ENCODE measurements around the gene CDK11A.
A peak's percentile ranks its signal among the peaks of the same experiment; 100 is the strongest.
"Not testable (repeated sequence)": the region's sequence is repeated elsewhere in the genome, so short reads cannot be mapped to it uniquely, and the experiment has no call there.

CDK11A gene

DNA sequence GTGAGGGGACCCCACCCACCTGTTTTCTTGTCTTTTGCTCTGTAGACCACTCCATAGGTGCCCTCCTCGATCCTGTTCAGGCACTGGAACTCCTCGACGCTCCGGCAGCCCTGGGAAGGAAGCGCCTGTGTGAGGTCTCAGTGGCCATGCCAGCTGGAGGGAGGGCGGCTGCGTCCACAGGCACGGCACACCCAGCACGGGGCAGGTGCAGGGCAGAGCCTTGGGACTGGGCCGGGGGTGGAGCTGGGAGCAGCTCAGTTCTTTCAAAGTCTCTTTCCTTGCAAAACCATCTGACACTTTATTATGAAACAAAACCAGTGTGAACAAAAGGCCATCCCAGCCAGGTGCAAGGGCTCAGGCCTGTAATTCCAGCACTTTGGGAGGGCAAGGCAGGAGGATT is 18.5 kb downstream of the CDK11A start:
- not testable (repeated sequence) for H3K4me3 ChIP-seq (ENCODE audit: control insufficient read depth, low read depth, low read length); DNase-seq (ENCODE audit: low read depth)

DNA sequence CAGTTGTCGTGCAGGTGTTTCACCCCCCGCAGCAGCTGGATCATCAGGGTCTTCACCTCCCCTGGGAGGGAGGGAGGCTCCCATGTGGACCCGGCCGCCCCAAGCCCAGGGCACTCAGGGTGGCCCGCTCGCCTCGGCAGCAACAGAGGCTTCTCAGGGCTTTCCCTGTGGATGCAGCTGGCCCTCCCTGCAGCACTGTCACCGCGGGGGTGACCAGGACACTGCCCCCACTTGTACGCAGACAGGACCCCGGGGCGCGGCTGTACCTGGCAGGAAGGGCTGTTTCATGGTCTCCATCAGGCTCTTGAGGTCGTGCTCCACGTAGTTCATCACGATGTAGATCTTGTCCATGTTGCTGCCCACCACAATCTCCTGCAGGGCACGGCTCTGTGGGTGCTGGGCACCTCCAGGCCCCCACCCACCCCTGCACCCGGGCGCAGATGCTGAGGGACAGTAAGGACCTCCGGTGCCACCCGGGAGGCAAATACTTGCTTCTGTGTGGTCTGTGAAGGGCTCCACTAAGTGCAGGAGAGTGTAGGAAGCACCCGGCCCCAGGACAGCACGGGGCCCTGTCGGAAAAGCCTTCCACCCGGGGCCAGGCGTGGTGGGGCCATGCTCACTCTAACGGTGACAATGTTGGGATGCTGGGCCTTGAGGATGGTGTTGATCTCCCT is 19.7 kb downstream of the CDK11A start:
- H3K4me3 ChIP-seq (ENCODE audit: control insufficient read depth, low read depth, low read length); DNase-seq (ENCODE audit: low read depth): not testable (repeated sequence)

DNA sequence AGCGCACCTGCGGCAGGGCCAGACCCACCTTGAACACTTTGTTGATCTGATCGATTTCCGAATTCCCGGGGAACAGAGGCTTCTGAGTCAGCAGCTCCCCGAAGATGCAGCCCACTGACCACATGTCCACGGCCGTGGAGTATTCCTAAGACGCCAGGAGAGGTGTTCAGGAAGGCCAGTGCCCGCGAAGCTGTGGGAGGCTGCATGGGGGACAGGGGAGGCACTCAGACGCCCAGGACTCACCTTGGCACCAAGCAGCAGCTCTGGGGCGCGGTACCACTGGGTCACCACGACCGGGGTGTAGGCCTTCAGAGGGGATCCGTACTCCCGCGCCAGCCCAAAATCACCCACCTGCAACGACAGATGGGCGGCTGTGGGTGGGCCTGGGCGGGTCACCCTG is 20.4 kb downstream of the CDK11A start:
- no peak for DNase-seq (ENCODE audit: low read depth)
- TF ChIP-seq, protein P1, sequence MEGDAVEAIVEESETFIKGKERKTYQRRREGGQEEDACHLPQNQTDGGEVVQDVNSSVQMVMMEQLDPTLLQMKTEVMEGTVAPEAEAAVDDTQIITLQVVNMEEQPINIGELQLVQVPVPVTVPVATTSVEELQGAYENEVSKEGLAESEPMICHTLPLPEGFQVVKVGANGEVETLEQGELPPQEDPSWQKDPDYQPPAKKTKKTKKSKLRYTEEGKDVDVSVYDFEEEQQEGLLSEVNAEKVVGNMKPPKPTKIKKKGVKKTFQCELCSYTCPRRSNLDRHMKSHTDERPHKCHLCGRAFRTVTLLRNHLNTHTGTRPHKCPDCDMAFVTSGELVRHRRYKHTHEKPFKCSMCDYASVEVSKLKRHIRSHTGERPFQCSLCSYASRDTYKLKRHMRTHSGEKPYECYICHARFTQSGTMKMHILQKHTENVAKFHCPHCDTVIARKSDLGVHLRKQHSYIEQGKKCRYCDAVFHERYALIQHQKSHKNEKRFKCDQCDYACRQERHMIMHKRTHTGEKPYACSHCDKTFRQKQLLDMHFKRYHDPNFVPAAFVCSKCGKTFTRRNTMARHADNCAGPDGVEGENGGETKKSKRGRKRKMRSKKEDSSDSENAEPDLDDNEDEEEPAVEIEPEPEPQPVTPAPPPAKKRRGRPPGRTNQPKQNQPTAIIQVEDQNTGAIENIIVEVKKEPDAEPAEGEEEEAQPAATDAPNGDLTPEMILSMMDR (IDR thresholded peaks at IDR 0.05; ENCODE audit: control insufficient read depth, insufficient read depth, low read depth, low read length, missing control alignments): no peak
- no peak overlapping the region for H3K4me3 ChIP-seq (ENCODE audit: control insufficient read depth, low read depth, low read length)

DNA sequence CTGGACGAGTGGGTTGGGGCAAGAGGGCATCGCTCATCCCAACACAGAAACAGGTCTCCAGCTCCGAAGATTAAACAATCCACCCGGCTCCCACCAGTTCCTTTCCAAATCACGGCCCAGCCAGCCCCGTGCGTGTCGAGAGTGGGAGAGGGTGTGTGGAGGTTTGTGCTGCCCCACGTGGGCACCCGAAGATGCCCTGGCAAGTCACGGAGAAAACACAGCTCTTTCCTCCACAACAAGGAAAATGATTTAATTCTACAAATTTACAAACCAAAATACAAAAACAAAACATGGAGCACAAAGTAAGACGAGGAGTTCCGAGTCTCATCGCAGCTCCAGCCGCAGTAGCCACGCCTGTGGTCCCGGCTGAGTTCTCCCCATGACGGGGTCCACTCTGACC is 21.7 kb downstream of the CDK11A start:
- not testable (repeated sequence) for DNase-seq (ENCODE audit: low read depth); H3K4me3 ChIP-seq (ENCODE audit: control insufficient read depth, low read depth, low read length)

DNA sequence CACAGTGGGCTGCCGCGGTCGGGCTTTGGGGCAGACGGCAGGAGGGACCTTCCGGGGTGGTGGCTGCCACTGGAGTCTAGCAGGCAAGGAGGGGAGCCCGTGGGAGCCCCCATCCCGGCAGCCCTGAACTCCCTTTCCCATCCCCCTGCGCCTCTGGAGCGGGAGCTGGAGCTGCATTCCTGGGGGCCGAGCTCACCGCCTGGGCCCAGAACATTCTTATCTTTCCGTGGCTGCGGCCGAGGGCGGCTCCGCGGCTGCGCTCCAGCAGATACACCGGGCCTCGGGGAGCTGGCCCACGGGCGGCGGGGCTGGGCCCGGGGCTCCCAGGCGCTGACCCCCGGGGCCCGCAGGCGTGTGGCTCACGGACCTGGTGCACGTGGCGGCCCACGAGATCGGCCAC is 23.6 kb downstream of the CDK11A start:
- H3K4me3 ChIP-seq (ENCODE audit: control insufficient read depth, low read depth, low read length); DNase-seq (ENCODE audit: low read depth): not testable (repeated sequence)

DNA sequence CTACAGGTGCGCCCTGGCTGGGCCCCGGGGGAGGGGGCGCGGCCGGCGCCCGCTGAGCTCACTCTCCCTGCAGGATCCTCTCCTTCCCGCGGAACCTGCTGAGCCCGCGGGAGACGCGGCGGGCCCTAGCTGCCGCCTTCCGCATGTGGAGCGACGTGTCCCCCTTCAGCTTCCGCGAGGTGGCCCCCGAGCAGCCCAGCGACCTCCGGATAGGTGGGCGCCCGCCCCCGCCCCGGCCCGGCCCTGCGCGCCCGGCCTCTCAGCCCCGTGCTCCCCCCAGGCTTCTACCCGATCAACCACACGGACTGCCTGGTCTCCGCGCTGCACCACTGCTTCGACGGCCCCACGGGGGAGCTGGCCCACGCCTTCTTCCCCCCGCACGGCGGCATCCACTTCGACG is 24.1 kb downstream of the CDK11A start:
- not testable (repeated sequence) for DNase-seq (ENCODE audit: low read depth); H3K4me3 ChIP-seq (ENCODE audit: control insufficient read depth, low read depth, low read length)

DNA sequence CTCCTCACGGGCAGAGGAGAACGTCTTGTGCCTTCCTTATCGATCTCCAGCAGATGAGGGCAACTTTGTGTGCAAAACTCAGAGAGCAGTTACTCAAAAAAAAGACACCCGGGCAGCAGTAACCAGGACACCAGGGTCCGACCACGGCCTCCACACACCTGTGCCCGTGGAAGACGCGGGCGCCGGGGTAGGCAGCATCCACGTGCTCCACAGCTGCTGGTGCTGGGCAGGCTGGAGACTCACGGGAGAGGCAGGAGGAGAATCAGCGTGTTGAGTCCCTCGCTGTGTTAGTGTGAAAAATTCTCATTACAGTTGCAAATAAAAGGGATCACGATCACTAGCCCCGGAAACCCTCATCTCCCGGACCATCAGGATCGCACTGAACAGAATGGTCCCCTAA is 25.1 kb downstream of the CDK11A start:
- not testable (repeated sequence) for H3K4me3 ChIP-seq (ENCODE audit: control insufficient read depth, low read depth, low read length)

DNA sequence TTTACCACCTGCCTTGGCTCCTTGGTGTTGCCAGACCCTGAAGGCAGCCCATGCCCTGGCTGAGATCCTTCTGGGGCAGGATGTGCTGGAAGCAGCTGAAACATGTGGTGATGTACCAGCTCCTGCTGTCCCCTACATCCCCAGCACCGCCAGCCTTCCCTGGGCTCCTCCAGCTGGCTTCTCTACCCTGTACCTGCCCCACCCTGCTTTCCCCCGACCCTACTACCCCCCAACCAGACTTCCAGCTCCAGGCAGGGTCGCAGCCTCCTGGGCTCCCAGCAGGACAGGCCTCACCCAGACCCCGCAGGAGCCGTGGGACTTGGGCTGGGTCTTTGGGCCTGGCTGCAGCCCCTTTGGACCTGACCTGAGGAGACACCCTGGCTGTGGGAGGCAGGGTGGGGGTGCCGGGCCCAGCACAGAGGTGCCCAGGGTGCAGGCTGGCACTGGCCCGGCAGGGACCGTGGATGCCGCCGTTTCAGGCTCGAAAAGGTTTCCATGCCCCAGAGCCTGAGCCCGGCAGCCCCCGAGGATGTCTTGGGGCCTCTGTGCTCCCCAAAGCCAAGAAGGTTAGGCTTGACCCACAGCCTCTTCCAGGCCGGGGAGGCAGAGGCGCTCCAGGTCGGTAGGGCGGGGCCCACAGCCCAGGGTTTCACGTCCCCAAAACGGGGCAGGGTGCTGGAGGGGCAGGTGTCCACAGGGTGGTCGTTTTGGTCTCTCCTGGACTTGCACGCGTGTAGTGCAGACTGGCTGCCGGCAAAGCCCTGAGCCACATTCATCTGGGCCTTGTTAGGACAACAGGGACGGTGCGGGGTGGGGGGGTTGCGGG is 26.6 kb downstream of the CDK11A start:
- not testable (repeated sequence) for H3K4me3 ChIP-seq (ENCODE audit: control insufficient read depth, low read depth, low read length); DNase-seq (ENCODE audit: low read depth)

More for the DNA sequence above, 25.1 kb downstream of the CDK11A start:
- not testable (repeated sequence) for DNase-seq (ENCODE audit: low read depth)

DNA sequence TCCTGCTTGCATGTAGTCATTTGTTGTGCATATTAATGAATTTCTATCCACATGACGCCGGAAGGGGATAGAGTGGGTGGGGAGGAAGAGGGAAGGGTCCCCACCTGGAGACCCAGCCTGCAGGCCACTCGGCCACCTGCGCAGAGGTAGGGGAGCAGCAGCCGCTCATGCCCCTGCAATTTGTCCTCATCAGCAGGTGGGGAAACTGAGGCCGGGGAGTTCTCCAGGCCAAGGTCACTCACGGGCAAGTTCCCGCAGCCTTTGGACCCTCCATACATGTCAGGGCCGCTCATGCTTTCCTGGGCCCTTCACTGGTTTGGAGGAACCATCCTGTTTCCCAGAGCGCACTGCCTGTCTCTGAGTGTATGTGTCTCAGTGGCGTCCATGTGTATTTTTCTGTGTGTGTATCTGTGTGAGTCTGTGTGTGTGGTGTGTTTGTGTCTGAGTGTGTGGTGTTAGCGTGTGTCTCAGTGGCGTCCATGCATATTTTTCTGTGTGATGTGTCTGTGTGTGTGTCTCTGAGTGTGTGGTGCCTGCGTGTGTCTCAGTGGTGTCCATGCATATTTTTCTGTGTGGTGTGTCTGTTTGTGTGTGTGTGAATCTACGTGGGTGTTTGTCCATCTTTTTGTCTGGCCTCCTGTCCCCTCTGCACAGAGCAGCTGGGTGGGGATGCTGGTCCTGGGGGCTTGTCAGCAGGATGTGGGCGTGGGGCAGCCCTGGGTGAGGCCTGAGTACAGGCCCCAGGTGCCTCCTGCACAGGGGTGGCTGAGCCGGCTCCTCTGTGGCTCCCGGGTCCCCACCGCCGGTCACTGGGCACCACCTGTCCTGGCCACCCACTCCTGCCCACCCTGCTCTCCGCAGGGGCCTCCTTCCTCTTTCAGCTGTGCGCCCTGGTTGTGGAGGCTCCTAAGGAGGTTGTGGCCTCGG is 27.5 kb downstream of the CDK11A start:
- not testable (repeated sequence) for H3K4me3 ChIP-seq (ENCODE audit: control insufficient read depth, low read depth, low read length); DNase-seq (ENCODE audit: low read depth)

DNA sequence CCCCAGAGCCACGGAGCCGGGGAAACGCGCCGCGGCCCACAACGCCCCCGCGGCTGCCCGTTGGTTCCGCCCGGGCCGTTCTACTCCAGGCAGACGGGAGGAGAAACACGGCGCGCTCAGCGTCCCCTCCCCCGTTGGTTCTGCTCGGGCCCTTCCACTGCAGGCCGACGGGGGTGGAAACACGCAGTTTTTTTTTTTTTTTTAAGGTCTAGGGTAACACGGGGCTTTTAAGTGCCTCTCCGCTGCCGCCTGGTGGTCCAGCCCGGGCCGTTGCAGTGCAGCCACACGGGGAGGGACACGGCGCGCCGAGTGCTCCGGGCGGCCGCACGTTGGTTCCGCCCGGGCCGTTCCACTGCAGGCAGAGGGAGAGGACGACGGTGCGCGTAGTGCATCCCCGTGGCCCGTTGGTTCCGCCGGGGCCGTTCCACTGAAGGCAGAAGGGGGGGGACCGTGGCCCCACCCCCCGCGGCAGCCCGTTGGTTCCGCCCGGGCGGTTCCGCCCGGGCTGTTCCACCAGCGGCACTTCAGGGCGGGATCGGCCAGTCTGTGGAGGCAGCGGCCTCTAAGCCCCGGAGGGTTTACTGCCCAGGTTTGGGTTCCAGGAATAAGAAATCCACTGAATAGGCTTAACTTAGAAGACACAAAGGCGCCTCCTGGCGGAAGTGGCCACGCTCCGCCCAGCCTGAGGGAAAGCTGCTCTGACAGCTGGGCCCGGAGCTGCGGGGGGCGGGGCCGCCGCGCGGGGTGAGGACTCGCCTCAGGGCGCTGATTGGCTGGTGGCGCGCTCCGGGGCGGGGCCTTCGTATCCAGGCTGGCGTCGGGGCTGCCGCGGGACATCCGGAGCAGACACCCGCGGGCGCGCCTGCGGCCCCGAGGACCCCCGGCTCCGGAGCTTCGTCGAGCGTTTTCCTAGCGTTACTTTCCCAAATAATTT is 31.2 kb downstream of the CDK11A start, which contains the start of gene SLC35E2B:
Gene SLC35E2B (minus strand): TSS at position 82 of the 934 bp plus-strand sequence. CDS start 16,096 bp downstream, outside the sequence.
- DNase-seq (ENCODE audit: low read depth): peak; percentile 83

DNA sequence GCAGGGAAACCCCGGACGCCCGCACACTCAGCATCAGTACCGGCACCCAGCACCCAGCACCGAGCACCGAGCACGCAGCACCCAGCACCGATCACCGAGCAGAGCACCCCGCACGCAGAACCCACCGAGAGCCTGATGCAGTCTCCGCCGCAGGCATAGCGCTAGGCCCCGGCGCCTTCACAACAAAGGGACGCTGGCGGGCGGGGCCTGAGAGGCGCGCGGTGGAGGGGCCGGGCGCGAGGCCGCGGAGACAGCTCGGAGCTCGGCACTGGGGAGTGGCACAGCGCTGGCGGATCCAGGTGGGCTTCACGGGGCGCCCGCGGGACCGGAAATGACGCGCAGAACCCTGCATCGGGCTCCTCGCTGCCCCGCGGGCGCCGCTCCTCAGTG is 31.8 kb downstream of the CDK11A start:
- peak overlapping the region; percentile 51 for H3K4me3 ChIP-seq (ENCODE audit: control insufficient read depth, low read depth, low read length)
- peak; percentile 3 for DNase-seq (ENCODE audit: low read depth)

More for the DNA sequence above, 31.2 kb downstream of the CDK11A start, which contains the start of gene SLC35E2B:
- peak within 1 kb of the TSS; percentile 51 for H3K4me3 ChIP-seq (ENCODE audit: control insufficient read depth, low read depth, low read length)

DNA sequence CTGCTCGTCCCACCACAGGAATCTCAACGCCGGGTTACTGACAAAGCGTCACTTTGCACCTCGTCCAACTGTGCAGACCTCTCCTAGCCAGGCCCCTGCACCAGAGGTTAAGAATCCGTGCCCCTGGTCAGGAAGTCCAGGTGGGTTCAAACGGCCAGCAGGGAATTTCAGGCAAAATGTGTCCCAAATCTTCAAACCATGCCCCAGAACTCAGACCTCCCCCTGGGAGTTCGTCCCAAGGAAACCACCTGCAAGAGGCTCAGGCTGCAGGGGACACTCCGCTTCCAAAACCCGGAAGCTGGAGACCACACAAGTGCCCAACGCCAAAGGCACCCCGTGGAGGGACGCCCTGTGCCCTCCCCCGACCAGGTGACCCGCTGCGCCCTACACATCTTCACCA is 32.7 kb downstream of the CDK11A start:
- H3K4me3 ChIP-seq (ENCODE audit: control insufficient read depth, low read depth, low read length): peak overlapping the region; percentile 31
- not testable (repeated sequence) for DNase-seq (ENCODE audit: low read depth)

DNA sequence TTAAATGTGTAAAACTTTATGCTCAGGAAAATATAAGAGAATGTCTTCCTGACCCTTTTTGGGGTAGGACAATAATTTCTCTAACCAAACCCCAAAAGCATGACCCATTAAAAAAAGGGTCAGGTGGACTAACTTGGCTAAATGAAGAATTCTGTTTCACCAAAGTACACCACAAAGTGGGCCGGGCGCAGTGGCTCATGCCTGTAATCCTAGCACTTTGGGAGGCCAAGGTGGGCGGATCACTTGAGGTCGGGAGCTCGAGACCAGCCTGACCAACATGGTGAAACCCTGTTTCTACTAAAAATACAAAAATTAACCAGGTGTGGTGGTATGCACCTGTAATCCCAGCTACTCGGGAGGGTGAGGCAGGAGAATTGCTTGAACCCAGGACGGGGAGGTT is 34.6 kb downstream of the CDK11A start:
- not testable (repeated sequence) for DNase-seq (ENCODE audit: low read depth); H3K4me3 ChIP-seq (ENCODE audit: control insufficient read depth, low read depth, low read length)
